GM18873 (cell line): Measurements from ENCODE around the gene LIMK1.
"Not testable (repeated sequence)": the region's sequence is repeated elsewhere in the genome, so short reads cannot be mapped to it uniquely, and the experiment has no call there.

Experiments used
- ATAC-seq: cut with Tn5 transposase; IDR thresholded peaks from one replicate; pipeline ENCODE4 v1.9.1; 2021; ENCODE audit warnings: mild to moderate bottlenecking, moderate library complexity, moderate number of reproducible peaks; ENCODE audit not compliant: unreplicated experiment, low FRiP score

LIMK1 gene

DNA sequence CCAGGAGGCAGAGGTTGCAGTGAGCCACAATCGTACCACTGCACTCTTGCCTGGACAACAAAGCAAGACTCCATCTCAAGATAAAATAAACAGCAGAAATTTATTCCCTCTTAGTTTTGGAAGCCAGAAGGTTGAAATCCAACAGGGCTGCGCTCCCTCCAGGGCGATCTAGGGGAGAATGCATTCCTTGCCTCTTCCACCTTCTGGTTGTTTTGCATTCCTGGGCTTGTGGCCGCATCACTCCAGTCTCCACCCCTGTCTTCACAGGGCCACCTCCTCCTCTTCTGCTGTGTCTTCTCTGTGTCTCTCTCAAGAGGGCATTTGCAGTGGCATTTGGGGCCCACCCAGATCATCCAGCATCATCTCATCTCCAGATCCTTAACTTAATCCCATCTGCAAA, 36.2 kb downstream of the LIMK1 start:
- ATAC-seq, result no peak

DNA sequence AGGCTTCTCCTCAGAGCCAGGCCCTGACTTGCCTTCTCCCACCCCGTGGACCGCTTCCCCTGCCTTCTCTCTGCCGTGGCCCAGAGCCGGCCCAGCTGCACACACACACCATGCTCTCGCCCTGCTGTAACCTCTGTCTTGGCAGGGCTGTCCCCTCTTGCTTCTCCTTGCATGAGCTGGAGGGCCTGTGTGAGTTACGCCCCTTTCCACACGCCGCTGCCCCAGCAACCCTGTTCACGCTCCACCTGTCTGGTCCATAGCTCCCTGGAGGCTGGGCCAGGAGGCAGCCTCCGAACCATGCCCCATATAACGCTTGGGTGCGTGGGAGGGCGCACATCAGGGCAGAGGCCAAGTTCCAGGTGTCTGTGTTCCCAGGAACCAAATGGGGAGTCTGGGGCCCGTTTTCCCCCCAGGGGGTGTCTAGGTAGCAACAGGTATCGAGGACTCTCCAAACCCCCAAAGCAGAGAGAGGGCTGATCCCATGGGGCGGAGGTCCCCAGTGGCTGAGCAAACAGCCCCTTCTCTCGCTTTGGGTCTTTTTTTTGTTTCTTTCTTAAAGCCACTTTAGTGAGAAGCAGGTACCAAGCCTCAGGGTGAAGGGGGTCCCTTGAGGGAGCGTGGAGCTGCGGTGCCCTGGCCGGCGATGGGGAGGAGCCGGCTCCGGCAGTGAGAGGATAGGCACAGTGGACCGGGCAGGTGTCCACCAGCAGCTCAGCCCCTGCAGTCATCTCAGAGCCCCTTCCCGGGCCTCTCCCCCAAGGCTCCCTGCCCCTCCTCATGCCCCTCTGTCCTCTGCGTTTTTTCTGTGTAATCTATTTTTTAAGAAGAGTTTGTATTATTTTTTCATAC, 38.0 kb downstream of the LIMK1 start:
- ATAC-seq, result no peak

DNA sequence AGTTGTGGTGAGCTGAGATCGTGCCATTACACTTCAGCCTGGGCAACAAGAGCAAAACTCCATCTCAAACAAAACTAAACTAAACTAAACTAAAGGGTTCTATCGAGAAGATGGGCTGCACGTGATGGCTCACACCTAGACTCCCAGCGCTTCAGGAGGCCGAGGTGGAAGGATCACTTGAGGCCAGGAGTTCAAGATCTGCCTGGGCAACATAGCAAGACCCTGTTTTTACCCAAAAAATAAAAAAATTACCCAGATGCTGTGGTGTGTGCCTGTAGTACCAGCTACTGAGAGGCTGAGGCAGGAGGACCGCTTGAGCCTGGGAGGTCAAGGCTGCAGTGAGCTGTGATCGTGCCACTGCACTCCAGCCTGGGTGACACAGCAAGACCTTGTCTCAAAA, 40.3 kb downstream of the LIMK1 start:
- ATAC-seq, result not testable (repeated sequence)

DNA sequence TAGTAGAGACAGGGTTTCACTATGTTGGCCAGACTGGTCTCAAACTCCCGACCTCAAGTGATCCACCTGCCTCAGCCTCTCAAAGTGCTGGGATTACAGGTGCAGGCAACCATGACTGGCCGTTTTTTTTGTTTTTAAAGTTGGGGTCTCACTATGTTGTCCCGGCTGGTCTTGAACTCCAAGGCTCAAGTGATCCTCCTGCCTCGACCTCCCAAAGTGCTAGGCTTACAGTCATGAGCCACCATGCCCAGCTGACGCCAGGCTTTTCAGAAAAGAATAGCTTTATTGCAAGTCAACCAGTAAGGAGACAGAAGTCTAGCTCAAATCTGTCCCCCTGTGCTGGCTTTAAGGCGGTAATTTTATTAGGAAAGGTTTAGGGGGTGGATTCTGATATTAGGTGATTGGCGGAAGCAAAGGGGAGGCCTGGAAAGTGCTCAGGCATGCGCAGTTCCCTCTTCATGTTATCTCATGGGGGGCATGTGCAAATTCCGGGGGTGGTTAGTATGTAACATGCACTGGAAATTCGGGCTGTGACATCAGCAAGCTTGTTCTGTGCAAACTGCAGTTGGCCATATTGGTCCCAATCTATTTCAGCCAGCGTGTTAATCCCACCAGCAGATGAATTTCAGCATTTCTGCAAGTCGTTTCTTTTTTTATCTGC, 42.7 kb downstream of the LIMK1 start:
- ATAC-seq, result no peak

DNA sequence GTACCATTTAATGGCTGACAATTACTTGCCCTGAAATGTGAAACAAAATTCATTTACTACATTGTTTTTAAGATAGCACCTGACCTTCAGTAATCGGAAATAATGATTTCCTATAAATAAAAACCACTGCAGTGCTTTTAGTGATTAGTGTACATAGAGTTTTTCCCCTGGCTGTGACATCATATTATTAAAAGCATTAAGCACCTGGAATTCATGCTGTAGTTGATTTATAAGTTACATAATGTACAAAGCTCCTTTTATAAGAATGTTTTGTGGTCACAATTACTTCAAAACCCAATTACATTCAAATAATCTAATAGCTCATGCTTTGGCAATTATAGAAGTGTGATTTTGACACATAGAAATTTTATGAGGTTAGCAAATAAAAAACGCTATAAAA, 46.3 kb downstream of the LIMK1 start:
- no peak for ATAC-seq

DNA sequence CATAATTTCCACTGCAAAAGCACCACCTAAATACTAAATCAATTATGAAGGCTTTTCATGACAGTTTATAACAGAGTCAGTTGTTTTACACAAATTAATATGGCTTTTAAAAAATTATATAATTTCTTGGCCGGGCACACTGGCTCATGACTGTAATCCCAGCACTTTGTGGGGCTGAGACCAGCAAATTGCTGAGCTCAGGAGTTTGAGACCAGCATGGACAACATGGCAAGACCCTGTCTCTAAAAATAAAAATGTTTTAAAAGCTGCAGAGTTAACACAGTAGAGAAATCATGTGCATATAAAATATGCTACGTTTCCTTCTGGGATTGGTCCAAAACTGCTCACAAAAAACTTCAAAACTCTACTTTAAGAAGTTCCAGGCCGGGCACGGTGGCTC, 46.9 kb downstream of the LIMK1 start:
- no peak for ATAC-seq

DNA sequence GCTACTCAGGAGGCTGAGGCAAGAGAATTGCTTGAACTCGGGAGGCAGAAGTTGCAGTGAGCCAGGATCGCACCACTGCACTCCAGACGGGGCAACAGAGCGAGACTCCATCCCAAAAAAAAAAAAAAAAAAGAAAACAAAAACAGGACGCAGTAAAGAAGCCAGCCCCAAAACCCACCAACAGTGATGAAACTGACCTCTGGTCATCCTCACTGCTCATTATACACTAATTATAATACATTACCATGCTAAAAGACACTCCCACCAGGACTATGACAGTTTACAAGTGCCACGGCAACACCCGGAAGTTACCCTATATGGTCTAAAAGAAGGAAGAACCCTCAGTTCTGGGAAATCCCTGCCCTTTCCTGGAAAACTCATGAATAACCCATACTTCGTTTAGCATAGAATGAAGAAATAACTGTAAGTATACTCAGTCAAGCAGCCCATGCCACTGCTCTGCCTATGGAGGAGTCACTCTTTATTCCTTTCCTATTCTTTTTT, 50.6 kb downstream of the LIMK1 start:
- no peak for ATAC-seq

DNA sequence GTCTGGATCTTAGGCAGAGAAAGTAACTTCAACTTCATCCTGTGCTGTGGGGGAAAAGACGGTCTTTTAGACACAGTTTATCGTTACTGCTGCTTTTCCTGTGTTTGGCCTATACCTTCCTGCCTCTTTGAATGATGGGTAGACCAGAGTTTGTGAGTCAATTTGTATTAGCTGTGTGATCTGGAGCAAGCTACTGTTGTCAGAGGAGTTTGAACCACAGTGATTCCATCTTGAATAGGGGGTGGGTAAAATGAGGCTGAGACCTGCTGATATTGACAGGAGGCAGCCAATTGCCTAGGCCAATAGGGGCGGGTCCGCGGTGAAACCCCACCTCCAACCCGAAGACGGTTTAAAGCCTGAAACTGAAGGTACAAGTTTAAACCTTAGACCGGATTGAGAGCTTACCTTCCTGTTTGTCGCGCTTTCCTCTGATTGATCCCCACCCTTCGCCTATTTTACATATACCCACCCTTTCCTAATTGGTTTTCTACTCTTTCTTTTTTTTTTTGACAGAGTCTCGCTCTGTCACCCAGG, 54.8 kb downstream of the LIMK1 start:
- no peak for ATAC-seq

DNA sequence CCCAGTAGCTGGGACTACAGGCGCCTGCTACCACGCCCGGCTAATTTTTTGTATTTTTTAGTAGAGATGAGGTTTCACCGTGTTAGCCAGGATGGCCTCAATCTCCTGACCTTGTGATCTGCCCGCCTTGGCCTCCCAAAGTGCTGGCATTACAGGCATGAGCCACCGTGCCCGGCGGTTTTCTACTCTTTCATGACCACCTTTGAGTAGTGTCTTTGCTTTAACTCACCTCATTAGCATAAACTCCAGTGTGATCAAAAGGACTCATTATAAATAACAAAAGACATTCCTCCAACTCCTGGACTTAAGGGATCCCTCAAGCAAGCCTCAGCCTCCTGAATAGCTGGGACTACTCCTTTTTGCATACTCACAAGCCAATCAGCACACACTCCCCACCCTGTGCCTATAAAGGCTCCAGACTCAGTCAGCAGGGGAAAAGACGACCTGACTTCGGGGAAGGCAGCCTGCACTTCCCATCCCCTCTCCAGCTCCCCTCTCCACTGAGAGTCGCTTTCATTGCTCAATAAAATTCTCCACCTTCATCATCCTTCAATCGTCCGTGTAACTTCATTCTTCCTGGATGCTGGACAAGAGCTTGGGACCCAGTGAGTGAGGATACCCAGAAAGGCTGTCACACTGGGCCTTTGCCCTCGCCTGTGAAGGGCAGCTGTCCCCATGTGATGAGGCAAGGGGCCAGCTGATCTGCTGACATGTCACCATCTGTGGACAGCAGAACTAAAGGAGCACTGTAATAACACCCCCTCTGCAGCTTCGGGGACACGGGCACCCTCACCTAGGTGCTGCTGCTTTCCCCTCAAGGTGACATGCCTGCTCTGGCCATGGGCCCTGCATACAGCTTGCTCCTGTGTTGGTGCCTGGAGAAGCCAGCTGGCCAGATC, 55.6 kb downstream of the LIMK1 start:
- no peak for ATAC-seq

DNA sequence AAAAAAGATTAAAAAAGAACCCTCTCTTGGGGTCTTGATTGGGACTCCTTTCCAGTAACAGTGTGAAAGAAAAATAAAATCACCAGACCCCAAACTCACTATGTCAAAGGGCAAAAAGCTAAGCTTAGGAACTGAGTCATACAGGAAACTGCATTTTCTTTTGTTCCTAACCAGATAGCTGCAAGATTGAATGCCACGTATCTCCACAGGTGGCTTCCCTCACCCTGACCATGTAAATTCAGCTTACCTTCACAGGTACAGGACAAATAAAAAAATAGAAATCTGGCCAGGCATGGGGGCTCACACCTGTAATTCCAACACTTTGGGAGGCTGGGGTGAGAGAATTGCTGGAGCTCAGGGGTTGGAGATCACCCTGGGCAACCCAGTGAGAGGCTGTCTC, 58.1 kb downstream of the LIMK1 start:
- no peak for ATAC-seq

DNA sequence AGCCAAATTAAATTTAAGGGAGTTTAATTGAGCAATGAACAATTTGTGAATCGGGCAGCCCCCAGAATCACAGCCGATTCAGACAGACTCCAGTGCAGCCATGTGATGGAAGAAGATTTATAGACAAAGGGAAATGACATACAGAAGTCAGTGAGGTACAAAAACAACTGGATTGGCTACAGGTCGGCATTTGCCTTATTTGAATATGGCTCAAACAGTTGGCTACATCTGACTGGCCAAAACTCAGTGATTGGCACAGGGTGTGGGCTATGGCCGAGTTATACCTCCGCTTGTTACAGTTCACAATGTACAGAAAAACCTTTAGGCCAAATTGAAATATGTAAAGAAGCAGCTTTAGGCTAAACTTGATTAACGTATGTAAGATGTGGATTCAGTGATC, 59.8 kb downstream of the LIMK1 start:
- ATAC-seq, result no peak

DNA sequence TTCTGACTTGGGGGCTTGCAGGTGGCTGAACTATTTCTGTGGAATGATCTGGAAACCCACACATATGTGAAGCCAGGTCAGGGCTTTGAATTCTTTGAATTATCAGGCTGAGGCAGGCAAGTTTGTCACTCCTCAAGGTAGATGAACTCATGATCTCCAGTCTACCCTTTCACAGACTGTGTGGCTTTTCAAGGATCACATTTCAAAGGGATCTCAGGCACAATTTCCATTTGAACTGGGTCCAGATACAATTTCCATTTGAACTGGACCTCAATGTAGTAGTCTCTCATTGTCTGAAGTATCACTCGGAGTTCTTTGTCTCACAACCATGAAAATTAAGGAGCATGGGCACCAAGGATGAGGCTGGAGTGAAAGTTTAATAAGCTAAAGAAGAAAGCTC, 64.9 kb downstream of the LIMK1 start:
- no peak for ATAC-seq

DNA sequence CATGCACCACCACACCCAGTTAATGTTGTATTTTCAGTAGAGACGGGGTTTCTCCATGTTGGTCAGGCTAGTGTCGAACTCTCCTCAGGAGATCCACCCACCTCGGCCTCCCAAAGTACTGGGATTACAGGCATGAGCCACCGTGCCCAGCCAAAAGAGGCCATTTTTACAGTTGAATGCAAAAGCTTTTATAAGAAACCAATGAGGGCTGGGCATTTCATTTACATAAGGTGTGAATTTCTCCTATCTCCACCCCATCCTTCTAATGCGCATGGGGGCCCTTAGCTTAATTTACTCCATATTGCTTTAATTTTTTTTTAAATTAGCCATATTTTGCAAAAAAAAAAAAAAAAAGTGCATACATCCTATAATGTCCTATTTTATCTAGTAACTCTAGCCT, 65.5 kb downstream of the LIMK1 start:
- ATAC-seq, result no peak

DNA sequence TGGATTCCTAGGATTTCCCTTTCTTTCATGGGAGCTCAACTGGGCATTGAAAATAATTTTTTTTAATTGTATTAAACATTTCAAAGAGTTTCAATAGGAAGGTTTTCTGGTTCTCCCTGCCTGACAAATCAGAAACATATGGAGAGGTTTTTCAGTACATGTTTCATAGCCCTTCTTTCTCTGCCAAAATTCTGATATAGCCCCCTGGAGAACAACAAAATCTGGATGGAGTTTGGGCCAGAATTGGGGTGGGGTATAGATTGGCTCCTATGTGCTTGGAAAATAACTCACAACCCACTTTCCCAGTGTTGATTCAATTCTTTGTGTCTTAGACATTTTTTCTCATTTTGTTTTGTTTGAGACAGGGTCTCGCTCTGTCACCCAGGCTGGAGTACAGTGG, 66.0 kb downstream of the LIMK1 start:
- no peak for ATAC-seq

DNA sequence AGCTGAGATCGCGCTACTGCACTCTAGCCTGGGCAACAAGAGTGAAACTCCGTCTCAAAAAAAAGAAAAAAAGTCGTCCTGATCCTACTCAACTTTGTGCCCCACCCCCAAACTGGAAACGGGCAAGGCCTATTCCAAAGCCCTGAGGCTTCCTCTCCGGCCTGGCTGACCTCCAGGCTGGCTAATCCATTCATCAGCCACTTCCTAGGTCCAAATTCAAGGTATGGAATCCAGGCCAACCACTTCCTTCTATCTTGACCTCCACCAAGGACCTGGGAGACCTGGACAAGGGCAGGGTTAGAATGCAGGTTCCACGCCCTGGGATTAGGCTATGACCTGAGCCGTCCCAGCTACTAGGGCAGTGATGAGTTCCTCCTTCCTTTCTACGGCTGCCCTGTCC, 70.1 kb downstream of the LIMK1 start:
- no peak for ATAC-seq

DNA sequence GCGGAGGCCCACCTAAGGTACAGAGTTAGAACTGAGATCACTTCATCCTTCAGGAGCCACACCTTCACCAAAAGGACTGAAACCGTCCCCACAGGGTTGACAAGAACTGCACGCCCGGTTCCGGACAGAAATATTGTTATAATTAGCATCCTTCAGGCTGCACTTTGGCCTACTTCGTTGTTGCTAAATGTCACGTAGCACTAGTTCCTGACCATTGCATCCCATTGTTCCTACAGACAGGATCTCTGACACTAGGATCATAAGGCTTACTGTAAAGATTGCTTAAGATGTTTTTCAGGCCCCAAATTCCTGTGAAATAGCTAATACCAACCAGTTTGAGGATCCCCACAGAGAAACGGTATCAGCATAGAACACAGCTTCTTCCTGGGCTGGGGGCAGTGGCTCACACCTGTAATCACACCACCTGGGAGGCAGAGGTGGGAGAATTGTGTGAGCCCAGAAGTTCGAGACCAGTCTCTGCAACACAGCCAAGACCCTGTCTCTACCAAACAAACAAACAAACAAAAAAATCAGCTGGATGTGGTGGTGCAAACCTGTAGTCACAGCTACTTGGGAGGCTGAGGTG, 72.3 kb downstream of the LIMK1 start:
- no peak for ATAC-seq

DNA sequence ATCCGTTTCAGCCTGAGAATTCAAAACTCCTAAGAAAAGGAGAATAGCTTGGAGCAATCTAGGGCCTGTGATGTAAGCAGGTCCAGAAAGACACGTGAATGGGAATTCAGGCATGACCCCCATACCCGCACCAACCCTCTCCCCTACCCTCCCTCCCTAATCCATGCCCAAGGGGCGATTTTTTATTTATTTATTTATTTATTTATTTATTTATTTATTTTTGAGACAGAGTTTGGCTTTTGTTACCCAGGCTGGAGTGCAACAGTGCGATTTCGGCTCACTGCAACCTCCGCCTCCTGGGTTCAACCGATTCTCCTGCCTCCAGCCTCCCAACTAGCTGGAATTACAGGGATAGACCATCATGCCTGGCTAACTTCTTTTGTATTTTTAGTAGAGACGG, 74.0 kb downstream of the LIMK1 start:
- no peak for ATAC-seq

DNA sequence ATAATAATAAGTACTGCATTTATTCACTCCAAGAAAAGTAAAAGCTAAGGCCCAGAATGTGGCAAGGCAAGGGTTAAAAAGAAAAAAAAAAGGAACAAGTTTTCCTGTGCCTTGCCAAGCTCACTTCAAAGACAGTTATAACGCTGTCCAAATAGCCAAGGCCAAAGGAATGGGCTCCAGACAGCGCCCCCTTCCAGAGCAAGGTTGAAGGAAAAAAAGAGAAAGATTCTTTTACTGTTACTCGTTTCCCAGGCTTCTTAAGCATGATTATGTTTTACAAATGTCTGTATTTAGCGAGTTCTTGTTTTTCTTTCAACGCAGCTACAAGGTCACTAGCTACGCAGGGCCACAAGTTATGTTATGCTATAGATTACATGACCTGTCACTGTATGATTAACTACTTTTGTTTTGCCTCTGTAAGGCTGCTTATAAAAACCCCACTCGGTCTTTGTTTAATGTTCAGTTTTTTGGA, 81.4 kb downstream of the LIMK1 start:
- ATAC-seq, result no peak

DNA sequence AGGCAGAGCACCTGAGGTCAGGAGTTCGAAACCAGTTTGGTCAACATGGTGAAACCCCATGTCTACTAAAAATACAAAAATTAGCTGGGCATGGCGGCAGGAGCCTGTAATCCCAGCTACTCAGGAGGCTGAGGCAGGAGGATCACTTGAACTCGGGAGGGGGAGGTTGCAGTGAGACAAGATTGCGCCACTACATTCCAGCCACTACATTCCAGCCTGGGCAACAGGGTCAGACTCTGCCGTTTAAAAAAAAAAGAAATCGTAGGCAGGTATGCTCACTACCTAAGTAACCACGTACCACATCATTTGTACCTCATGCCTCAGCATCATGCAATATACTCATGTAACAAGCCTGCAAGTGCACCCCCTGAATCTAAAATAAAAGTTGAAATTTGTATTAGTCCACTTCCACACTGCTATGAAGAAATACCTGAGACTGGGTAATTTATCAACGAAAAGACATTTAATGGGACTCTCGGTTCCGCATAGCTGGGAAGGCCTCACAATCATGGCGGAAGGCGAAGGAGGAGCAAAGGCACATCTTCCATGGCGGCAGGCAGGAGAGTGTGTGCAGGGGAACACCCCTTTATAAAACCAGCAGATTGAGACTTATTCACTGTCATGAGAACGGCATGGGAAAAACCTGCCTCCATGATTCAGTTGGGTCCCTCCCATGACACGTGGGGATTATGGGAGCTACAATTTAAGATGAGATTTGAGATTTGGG, 82.4 kb downstream of the LIMK1 start:
- no peak for ATAC-seq

DNA sequence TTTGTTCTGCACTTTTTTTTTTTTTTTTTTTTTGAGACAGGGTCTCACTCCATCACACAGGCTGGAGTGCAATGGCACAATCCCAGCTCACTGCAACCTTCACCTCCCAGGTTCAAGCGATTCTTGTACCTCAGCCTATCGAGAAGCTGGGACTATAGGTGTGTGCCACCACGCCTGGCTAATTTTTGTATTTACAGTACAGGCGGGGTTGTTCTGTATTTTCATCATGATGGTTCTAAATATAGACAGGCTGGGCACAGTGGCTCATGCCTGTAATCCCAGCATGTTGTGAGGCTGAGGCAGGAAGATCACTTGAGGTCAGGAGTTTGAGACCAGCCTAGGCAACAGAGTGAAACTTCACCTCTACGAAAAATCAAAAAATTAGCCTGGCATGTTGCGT, 83.7 kb downstream of the LIMK1 start:
- not testable (repeated sequence) for ATAC-seq
